Fibroblast of skin of right biceps (primary cell): ENCODE results near the gene SMIM14.
A peak's percentile ranks its signal among the peaks of the same experiment; 100 is the strongest.
"Not testable (repeated sequence)": the region's sequence is repeated elsewhere in the genome, so short reads cannot be mapped to it uniquely, and the experiment has no call there.

Experiments used
- DNase-seq: peaks from one replicate; pipeline ENCODE4 v3.0.0-alpha.2; 2013

SMIM14 gene

DNA sequence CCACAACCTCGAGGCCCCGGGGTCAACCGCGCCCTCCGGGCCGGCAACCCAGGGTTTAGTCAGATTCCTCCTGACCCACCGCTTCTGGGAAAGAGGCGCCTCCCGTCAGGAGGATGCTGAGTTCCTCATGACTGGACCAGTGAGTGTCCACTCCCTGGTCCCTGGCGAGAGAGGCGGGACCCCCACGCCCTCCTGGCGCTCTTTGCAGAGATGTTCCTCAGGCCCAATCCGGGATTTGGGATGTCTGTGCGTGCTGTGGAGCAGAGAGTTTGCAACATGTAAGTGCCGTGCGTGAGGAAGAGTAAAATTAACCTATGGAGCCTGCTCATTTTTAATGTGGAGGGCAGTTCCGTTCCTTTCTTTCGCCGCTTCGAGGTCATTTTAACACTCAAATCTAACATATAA is 110.6 kb downstream of the SMIM14 start:
- DNase-seq = no peak

DNA sequence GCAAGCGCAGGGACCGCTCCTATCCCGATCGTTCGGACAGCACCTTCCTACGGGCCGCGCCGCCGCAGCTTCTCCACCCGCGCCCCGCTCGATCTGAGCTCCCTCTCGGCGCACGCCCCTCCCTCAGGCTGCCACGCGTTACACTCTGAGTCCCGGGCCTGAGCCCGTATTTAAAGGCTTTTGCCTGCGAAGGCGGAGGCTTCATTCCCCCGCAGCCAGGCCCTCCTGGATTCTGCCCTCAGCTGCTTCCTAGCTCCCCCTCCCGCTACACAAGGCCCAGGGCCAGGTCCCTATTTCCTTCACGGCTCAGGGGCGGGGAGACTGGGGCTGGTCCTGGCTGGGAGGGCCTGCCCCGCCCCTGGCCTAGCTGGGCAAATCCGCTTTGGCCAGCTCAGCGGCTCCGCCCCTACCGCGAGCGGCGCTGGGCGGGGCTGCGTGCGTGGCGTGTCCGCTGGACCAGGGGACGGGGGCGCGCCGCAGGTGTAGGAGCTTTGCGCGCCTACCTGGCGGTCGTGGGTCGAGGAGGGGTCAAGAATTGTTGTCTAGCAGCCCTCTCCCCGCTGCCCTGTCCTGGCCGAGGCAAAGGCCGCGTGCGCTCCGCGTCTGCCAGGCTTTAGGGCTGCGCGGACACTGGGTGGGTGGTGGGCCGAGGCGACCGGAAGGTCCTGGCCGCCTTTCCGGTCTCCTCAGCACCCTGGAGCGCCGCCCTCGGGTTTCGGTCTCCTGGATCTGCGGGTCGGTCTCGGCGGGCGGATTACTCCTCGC is 111.2 kb downstream of the SMIM14 start, which contains the start of gene UGDH:
Gene UGDH, minus strand, starts transcription at position 144 of the 765 bp plus-strand sequence. CDS start 5,927 bp downstream, outside the sequence.
- DNase-seq = peak; percentile 99

DNA sequence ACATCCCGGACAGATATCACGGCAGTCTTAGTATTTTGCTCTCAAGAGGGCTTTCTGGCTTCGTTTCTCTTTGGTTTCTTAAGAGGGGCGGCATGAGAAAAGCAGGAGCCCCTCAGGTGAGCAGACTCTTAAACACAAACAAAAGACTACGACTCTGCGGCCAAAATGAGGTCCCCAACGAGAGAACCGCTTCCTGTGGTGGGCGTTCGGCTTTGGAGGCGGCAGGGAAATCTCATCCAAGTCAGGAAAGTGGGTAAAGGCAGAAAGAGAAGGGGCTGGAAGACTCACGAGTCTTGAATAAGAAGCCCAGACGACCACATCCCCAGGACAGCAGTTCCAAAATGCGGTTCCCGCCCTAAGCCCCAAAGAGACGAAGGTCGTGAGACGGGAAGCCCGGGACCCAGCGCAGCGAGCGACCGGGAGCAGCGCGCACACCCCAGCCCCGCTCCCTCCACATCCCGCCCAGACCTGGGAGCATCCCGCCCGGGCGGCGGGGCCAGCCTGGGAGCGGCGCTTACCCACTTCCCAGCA is 111.8 kb downstream of the SMIM14 start:
- no peak for DNase-seq

DNA sequence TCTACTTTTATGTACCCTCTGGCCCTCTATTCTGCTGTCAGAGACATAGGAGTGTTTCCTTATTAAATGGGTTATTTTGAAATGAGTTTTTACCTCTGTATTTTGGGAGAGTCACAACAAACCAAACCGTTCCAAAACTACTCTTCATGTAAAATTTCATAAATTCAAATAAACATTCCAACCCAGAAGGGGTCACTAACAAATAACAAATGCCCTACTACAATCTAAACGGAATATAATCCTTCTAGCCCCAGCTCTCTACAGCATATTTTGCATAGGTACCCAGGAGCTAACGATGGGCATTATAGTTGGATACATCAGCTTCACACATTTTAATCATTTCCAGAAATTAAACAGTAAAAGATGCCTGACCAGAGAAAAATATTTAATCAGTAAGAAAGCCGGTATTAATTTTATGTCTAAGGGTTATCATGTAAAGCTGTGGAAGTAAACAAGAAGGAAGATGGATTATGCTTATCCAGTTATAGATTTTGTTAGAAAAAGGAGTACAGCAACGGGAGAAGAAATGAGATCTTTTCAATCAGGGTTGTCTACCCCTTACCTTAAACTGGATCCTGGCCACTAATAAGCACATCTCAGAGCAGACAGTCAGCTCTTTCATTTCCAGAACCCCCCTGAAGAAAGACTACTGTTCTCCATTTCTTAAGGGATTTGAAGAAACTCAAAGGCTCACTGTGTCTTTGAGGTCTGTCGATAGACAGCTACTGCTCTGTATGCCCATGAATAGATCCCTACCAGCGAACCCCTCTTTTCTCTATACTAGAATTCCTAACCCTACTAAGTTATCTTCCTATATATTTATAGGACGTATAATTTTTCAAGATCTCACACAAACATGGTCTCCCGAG is 112.6 kb downstream of the SMIM14 start:
- DNase-seq = no peak

DNA sequence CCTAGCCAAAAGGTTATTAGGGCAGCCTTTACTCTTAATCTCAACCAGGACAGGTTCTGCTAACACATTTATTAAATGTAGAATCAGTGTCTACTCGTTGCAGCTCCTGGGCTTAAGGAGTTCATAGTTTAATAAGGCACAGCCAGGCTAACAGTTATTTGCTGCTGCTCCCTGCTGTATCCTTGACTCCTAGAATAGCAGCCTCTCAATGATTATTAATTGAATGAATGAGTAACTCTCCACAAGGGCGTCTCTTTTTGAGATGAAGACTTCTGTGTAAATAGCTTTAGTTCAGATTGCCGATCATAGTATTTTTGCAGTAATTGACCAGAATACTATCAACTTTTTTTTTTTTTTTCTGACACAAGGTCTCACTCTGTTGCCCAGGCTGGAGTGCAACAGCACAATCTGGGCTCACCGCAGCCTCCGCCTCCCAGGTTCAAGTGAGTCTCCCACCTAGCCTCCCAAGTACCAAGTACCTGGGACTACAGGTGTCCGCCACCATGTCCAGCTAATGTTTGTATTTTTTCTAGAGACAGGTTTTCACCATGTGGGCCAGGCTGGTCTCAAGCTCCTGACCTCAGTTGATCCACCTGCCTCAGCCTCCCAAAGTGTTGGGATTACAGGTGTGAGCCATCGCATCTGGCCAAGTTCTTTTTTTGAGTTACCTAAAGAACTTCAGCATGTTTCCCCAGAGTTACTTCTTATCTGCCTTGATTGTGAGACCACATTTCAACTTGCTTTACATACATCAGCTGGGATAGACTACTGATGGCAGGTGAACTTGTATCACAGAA is 114.3 kb downstream of the SMIM14 start:
- DNase-seq = peak; percentile 14

DNA sequence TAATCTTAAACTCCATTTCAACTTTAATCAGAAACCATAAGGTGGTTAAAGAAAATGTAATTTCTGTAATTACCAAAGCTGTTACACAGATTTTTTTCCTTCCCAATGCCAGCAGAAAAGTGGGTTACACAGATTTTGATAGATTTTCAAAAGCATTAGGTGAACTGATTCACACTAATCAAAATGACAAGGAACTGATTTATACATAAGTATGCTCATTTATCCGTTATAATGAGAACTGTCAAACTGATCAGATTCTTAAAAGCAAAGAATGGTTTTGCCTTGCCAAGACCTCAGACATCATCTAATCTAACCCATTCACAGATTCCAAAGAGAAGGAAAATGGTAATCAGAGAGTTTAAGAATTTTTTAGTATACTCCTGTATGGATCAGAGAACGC is 116.6 kb downstream of the SMIM14 start:
- no peak for DNase-seq

DNA sequence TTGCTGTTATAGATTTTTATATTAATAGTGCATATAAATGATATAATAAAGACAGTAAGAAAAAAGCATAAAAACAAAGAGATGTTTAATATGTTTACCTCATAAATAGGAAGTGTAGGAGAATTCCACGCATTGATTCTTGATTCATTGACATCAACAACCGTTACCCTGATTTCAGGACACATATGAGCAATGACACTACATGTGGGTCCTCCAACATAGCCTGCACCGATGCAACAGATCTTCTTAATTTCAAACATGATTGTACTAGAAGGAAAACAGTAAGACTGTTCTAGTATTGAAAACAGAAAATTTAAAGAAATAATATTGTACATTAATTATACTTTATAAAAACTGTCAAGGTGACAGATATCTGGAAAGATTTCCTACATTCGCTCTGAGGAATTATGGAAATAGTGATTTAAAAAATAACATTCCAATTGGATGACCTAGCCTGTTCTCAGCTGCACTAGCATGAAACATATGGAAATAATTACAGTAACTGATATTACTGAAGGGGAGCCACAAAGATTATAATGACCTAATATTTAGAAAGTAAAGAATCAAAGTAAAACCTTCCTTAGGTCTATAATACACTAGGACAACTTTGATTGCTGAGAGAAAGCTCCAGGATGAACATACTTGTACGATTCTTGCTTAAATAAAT is 117.3 kb downstream of the SMIM14 start:
- DNase-seq = peak; percentile 82

DNA sequence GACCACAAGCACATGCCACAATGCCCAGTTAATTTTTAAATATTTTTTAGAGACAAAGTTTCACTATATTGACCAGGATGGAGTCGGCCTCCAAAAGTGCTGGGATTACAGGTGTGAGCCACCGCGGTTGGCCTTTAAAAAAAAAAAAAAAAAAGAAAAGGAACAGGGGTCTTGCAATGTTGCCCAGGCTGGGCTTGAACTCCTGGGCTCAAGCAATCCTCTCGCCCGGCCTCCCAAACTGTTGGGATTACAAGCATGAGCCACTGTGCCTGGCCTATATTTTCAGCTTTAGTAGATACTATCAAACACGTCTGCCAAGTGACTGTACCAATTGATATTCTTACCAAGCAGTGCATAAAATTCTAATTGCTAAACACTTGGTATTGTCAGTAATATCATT is 120.2 kb downstream of the SMIM14 start:
- DNase-seq = no peak

DNA sequence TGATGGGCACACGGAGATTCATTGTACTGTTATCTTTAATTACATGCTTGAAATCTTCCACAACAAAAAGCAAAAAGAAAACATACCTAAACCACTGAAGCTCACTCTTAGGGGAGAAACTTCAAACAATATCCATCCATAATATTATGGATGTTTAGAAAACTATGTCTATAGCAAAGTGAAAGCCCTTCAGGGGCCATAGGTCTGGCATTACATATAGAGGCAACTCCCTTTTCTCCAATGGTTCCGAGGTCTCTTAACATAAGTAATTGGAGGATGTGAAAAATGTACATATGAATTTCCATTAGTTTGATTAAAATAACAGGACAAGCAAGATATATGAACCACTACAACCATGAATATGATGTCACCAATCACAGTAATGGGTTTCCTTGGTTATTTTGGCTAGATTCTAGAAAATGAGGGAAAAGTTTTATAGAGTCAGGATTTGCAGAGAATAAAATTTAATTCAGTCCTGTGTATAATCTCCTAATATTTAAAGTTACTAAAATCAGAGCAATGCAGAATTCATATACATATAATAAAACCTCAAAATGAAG is 122.2 kb downstream of the SMIM14 start:
- DNase-seq = no peak

- DNase-seq = not testable (repeated sequence)
Measured at GRCh38 chr4:39515669-39516401, 122.8 kb downstream of the SMIM14 start.

DNA sequence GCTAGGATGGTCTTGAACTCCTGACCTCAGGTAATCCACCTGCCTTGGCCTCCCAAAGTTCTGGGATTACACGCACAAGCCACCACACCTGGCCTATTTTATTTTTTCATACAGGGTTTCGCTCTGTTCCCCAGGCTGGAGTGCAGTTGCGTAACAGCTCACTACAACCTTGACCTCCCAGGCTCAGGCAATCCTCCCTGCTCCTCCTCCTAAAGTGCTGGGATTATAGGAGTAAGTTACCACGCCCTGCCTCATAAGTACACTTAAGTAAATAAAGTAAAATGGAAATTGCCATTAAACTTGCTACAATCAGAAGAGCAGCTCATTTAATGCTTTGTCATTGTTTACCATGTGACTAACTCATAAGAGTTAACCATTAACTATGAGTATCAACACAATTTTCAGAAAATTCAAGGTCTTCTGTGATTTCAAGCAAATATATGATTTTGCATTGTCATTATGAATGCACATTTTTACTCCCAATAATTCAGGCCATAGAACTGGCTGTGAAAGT is 123.7 kb downstream of the SMIM14 start:
- DNase-seq = no peak

- DNase-seq = not testable (repeated sequence)
Measured at GRCh38 chr4:39514266-39514665, 124.4 kb downstream of the SMIM14 start.

GRCh38 chr4:39510348-39510929 is 128.2 kb downstream of the SMIM14 start:
- DNase-seq = no peak

GRCh38 chr4:39505581-39505980 is 133.1 kb downstream of the SMIM14 start:
- no peak for DNase-seq

GRCh38 chr4:39504538-39504937 is 134.1 kb downstream of the SMIM14 start:
- no peak for DNase-seq

GRCh38 chr4:39502664-39503035 is 136.0 kb downstream of the SMIM14 start:
- peak; percentile 54 for DNase-seq

GRCh38 chr4:39502019-39502663 is 136.5 kb downstream of the SMIM14 start:
- peak; percentile 92 for DNase-seq

DNA sequence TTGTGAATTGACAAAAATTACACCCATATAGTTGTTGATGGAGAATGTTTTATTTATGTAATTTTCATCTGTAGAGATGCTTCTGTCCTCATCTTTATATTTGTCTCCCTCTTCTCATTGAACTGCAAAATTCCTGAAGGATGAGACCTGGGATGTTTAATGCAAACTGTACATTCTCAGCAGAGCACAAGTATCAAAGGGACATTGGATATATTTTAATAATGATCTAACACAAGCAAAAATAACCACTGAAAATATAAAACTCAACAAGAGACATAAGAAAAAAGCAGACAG is 140.0 kb downstream of the SMIM14 start:
- DNase-seq = no peak

GRCh38 chr4:39497909-39498726 is 140.5 kb downstream of the SMIM14 start:
- no peak for DNase-seq
